ENCODE data around the gene KIRREL3.

The KIRREL3 gene

GRCh38 chr11:127027789-127028188, 27.2 kb upstream of the KIRREL3 start:
- Histone ChIP-seq H3K27ac (ENCODE audit: low read depth, low read length) (no peak overlapping the region), H3K9ac (ENCODE audit: low read depth, low read length) (no peak overlapping the region), H3K4me3 (ENCODE audit: low read depth, low read length) (no peak overlapping the region), H3K4me1 (ENCODE audit: control insufficient read depth, insufficient read depth, low read length) (no peaks in the 10 kb centered on the region), H3K36me3 (ENCODE audit: control insufficient read depth, insufficient read depth, low read length) (no peaks in the 10 kb centered on the region), H3K9me3 (ENCODE audit: control insufficient read depth, insufficient read depth, low read length) (no peaks in the 10 kb centered on the region), H3K27me3 (ENCODE audit: control insufficient read depth, insufficient read depth, low read length) (no peaks in the 10 kb centered on the region)

- Histone ChIP-seq H3K9me3 (ENCODE audit: control insufficient read depth, insufficient read depth, low read length) (no peaks in the 10 kb centered on the region), H3K36me3 (ENCODE audit: control insufficient read depth, insufficient read depth, low read length) (no peaks in the 10 kb centered on the region), H3K27ac (ENCODE audit: low read depth, low read length) (no peak overlapping the region), H3K27me3 (ENCODE audit: control insufficient read depth, insufficient read depth, low read length) (no peaks in the 10 kb centered on the region), H3K9ac (ENCODE audit: low read depth, low read length) (no peak overlapping the region), H3K4me3 (ENCODE audit: low read depth, low read length) (no peak overlapping the region), H3K4me1 (ENCODE audit: control insufficient read depth, insufficient read depth, low read length) (no peaks in the 10 kb centered on the region)
These were observed 26.4 kb upstream of the KIRREL3 start for GRCh38 chr11:127027000-127027399.

- no peaks in the 10 kb centered on the region for H3K36me3 ChIP-seq (ENCODE audit: control insufficient read depth, insufficient read depth, low read length)
These were observed 23.4 kb upstream of the KIRREL3 start for GRCh38 chr11:127023991-127024390.

GRCh38 chr11:127018683-127019279, 18.2 kb upstream of the KIRREL3 start:
- Histone ChIP-seq H3K4me1 (ENCODE audit: control insufficient read depth, insufficient read depth, low read length) (no peaks in the 10 kb centered on the region), H3K36me3 (ENCODE audit: control insufficient read depth, insufficient read depth, low read length) (no peaks in the 10 kb centered on the region), H3K9me3 (ENCODE audit: control insufficient read depth, insufficient read depth, low read length) (no peaks in the 10 kb centered on the region), H3K4me3 (ENCODE audit: low read depth, low read length) (no peak overlapping the region), H3K27ac (ENCODE audit: low read depth, low read length) (no peak overlapping the region), H3K27me3 (ENCODE audit: control insufficient read depth, insufficient read depth, low read length) (no peaks in the 10 kb centered on the region), H3K9ac (ENCODE audit: low read depth, low read length) (no peak overlapping the region)

More at GRCh38 chr11:127023991-127024390, 23.4 kb upstream of the KIRREL3 start:
- Histone ChIP-seq H3K9ac (ENCODE audit: low read depth, low read length) (no peak overlapping the region), H3K27ac (ENCODE audit: low read depth, low read length) (no peak overlapping the region), H3K27me3 (ENCODE audit: control insufficient read depth, insufficient read depth, low read length) (no peaks in the 10 kb centered on the region), H3K4me3 (ENCODE audit: low read depth, low read length) (no peak overlapping the region), H3K9me3 (ENCODE audit: control insufficient read depth, insufficient read depth, low read length) (no peaks in the 10 kb centered on the region), H3K4me1 (ENCODE audit: control insufficient read depth, insufficient read depth, low read length) (no peaks in the 10 kb centered on the region)

GRCh38 chr11:127017482-127017881, 16.9 kb upstream of the KIRREL3 start:
- Histone ChIP-seq H3K27ac (ENCODE audit: low read depth, low read length) (no peak overlapping the region), H3K27me3 (ENCODE audit: control insufficient read depth, insufficient read depth, low read length) (no peaks in the 10 kb centered on the region), H3K9ac (ENCODE audit: low read depth, low read length) (no peak overlapping the region), H3K36me3 (ENCODE audit: control insufficient read depth, insufficient read depth, low read length) (no peaks in the 10 kb centered on the region), H3K9me3 (ENCODE audit: control insufficient read depth, insufficient read depth, low read length) (no peaks in the 10 kb centered on the region), H3K4me3 (ENCODE audit: low read depth, low read length) (no peak overlapping the region), H3K4me1 (ENCODE audit: control insufficient read depth, insufficient read depth, low read length) (no peaks in the 10 kb centered on the region)

GRCh38 chr11:127013550-127013949, 13.0 kb upstream of the KIRREL3 start:
- H3K27me3 ChIP-seq (ENCODE audit: control insufficient read depth, insufficient read depth, low read length) = no peaks in the 10 kb centered on the region
- no peak overlapping the region for H3K4me3 ChIP-seq (ENCODE audit: low read depth, low read length)
- no peak overlapping the region for H3K9ac ChIP-seq (ENCODE audit: low read depth, low read length)
- no peaks in the 10 kb centered on the region for H3K9me3 ChIP-seq (ENCODE audit: control insufficient read depth, insufficient read depth, low read length)
- no peaks in the 10 kb centered on the region for H3K36me3 ChIP-seq (ENCODE audit: control insufficient read depth, insufficient read depth, low read length)
- H3K27ac ChIP-seq (ENCODE audit: low read depth, low read length) = no peak overlapping the region
- H3K4me1 ChIP-seq (ENCODE audit: control insufficient read depth, insufficient read depth, low read length) = no peaks in the 10 kb centered on the region

GRCh38 chr11:127006311-127006710, 5.7 kb upstream of the KIRREL3 start:
- H3K27me3 ChIP-seq (ENCODE audit: control insufficient read depth, insufficient read depth, low read length) = peaks cover 41% of the 10 kb centered on the region
- no peak overlapping the region for H3K27ac ChIP-seq (ENCODE audit: low read depth, low read length)
- no peak overlapping the region for H3K9ac ChIP-seq (ENCODE audit: low read depth, low read length)
- no peaks in the 10 kb centered on the region for H3K36me3 ChIP-seq (ENCODE audit: control insufficient read depth, insufficient read depth, low read length)
- H3K4me3 ChIP-seq (ENCODE audit: low read depth, low read length) = no peak overlapping the region
- H3K9me3 ChIP-seq (ENCODE audit: control insufficient read depth, insufficient read depth, low read length) = no peaks in the 10 kb centered on the region
- H3K4me1 ChIP-seq (ENCODE audit: control insufficient read depth, insufficient read depth, low read length) = peaks cover 12% of the 10 kb centered on the region

GRCh38 chr11:127003260-127003981, 2.9 kb upstream of the KIRREL3 start:
- no peak overlapping the region for H3K9ac ChIP-seq (ENCODE audit: low read depth, low read length)
- H3K36me3 ChIP-seq (ENCODE audit: control insufficient read depth, insufficient read depth, low read length) = no peaks in the 10 kb centered on the region
- H3K27ac ChIP-seq (ENCODE audit: low read depth, low read length) = no peak overlapping the region
- H3K27me3 ChIP-seq (ENCODE audit: control insufficient read depth, insufficient read depth, low read length) = peaks cover 69% of the 10 kb centered on the region
- peak overlapping the region; percentile 74 for H3K4me3 ChIP-seq (ENCODE audit: low read depth, low read length)
- peaks cover 24% of the 10 kb centered on the region for H3K4me1 ChIP-seq (ENCODE audit: control insufficient read depth, insufficient read depth, low read length)
- H3K9me3 ChIP-seq (ENCODE audit: control insufficient read depth, insufficient read depth, low read length) = no peaks in the 10 kb centered on the region

GRCh38 chr11:127002669-127003259, 2.2 kb upstream of the KIRREL3 start:
- Histone ChIP-seq H3K9me3 (ENCODE audit: control insufficient read depth, insufficient read depth, low read length) (no peaks in the 10 kb centered on the region), H3K4me3 (ENCODE audit: low read depth, low read length) (peak overlapping the region; percentile 74), H3K27ac (ENCODE audit: low read depth, low read length) (no peak overlapping the region), H3K9ac (ENCODE audit: low read depth, low read length) (no peak overlapping the region), H3K4me1 (ENCODE audit: control insufficient read depth, insufficient read depth, low read length) (peaks cover 24% of the 10 kb centered on the region), H3K36me3 (ENCODE audit: control insufficient read depth, insufficient read depth, low read length) (no peaks in the 10 kb centered on the region), H3K27me3 (ENCODE audit: control insufficient read depth, insufficient read depth, low read length) (peaks cover 76% of the 10 kb centered on the region)

- H3K9ac ChIP-seq (ENCODE audit: low read depth, low read length) = no peak overlapping the region
- H3K27ac ChIP-seq (ENCODE audit: low read depth, low read length) = no peak overlapping the region
- H3K4me3 ChIP-seq (ENCODE audit: low read depth, low read length) = peak overlapping the region; percentile 60
- H3K36me3 ChIP-seq (ENCODE audit: control insufficient read depth, insufficient read depth, low read length) = no peaks in the 10 kb centered on the region
- peaks cover 24% of the 10 kb centered on the region for H3K4me1 ChIP-seq (ENCODE audit: control insufficient read depth, insufficient read depth, low read length)
- H3K27me3 ChIP-seq (ENCODE audit: control insufficient read depth, insufficient read depth, low read length) = peaks cover 91% of the 10 kb centered on the region
- H3K9me3 ChIP-seq (ENCODE audit: control insufficient read depth, insufficient read depth, low read length) = no peaks in the 10 kb centered on the region
These were observed 411 bp upstream of the KIRREL3 start for GRCh38 chr11:127000981-127001380.

GRCh38 chr11:126999366-126999765, 1.2 kb downstream of the KIRREL3 start:
- H3K4me3 ChIP-seq (ENCODE audit: low read depth, low read length) = no peak overlapping the region
- H3K27me3 ChIP-seq (ENCODE audit: control insufficient read depth, insufficient read depth, low read length) = peaks cover 83% of the 10 kb centered on the region
- H3K9ac ChIP-seq (ENCODE audit: low read depth, low read length) = no peak overlapping the region
- no peaks in the 10 kb centered on the region for H3K9me3 ChIP-seq (ENCODE audit: control insufficient read depth, insufficient read depth, low read length)
- peaks cover 24% of the 10 kb centered on the region for H3K4me1 ChIP-seq (ENCODE audit: control insufficient read depth, insufficient read depth, low read length)
- H3K36me3 ChIP-seq (ENCODE audit: control insufficient read depth, insufficient read depth, low read length) = no peaks in the 10 kb centered on the region
- H3K27ac ChIP-seq (ENCODE audit: low read depth, low read length) = no peak overlapping the region

All from HUES48 (cell line).